T-helper 1 cell treated with Interleukin-12 subunit alpha and Interleukin-12 subunit beta and Interleukin-4 antibody, amounts not matched to agents 30 ng/mL and 1 ng/mL, for 36 hours (primary cell): ENCODE measurements around the gene HOXA4. TPM values are rescaled to one million over a fixed set of nuclear protein-coding genes. Genes with fewer than 3 reads are reported as not detected.

Experiments
- intact Hi-C: fragments of 100-400 bp; cut with micrococcal nuclease; formaldehyde crosslinking; loops from one replicate; pipeline ENCODE4 v1.15.1; 2024
- total RNA-seq: library from RNA; stranded (reverse); gene quantifications from 2 replicates; pipeline ENCODE4 v1.2.3, GENCODE V29; 2022

HOXA4 gene
- total RNA-seq, 1 donor from 2014 or later: 0.22 TPM

DNA sequence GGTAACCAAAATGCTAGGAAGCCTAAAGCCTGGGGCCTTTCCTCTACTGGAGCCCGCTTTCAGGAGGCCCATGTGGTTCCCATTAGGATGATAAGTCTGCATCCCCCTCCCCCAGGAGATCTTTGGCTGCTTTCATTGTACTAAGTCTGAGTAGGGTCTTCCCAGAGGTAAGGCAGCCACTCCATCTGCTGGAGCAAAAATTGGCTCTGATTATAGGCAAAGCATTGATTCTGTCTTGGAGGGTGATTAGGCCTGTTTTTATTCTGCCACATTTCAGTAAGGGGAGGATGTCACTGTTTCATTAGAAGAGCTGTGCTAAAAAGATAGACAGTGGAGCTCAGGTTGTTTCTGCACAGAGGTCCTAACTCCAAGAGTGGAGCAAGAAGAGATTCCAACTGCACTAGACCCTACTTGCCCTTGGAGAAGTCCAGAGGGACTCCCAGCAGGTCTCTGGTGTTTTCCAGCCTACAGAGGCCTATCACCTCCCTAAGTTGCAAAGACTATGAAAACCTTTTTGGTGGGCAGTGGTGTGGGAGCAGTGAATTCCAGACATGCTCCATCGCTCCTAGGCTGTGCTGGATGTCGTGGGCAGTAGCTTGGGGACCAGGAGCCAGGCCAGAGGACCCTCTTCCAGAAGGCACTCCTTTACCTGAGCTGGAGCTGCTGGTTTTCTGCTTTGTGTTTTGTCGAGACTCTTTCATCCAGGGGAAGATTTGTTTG, 20.9 kb downstream of the HOXA4 start:
- intact Hi-C loops: no loop called here

- intact Hi-C loops: no loop called here
These were observed 22.0 kb downstream of the HOXA4 start for GRCh38 chr7:27108390-27109127.

GRCh38 chr7:27107391-27108381, 22.9 kb downstream of the HOXA4 start:
- intact Hi-C loops: no loop called here

- intact Hi-C loops: no loop called here
These were observed 23.7 kb downstream of the HOXA4 start for GRCh38 chr7:27106901-27107240.

DNA sequence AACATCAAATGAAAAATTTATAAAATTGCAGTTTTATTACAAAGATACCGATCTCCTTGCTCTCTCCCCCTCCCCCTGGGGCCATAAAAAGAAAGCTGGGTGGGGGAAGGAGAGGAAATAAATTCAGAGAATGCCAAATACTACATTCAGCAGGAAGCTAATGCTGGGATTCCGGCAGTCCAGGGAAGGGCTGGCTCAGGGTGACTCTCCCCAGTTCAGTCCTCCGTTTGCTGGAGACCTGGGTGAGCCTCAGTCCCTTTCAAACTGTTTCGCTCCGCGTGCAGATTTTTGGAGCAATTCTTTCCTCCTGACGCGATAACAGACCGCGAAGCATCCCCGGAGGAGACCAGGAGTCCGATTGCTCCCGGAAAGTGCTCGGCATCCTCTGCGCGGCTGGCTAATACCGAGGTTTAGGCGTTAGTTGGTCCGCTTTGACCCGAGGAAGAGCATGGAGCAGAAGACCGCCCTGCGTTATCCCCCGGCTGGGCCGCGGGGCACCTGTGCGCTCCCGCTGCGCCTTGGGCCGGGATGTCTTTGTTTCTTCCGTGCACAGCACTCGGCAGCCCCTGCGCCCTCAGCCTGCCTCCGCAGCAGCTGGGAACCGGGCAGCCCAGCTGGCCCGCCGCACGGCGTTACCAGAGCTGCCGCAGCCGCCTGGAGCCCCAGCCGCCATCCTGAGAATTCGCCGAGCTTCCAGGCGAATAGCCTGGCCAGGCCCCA, 24.2 kb downstream of the HOXA4 start:
- intact Hi-C loops: no loop called here

- intact Hi-C loops: no loop called here
These were observed 25.1 kb downstream of the HOXA4 start for GRCh38 chr7:27105301-27106031.

DNA sequence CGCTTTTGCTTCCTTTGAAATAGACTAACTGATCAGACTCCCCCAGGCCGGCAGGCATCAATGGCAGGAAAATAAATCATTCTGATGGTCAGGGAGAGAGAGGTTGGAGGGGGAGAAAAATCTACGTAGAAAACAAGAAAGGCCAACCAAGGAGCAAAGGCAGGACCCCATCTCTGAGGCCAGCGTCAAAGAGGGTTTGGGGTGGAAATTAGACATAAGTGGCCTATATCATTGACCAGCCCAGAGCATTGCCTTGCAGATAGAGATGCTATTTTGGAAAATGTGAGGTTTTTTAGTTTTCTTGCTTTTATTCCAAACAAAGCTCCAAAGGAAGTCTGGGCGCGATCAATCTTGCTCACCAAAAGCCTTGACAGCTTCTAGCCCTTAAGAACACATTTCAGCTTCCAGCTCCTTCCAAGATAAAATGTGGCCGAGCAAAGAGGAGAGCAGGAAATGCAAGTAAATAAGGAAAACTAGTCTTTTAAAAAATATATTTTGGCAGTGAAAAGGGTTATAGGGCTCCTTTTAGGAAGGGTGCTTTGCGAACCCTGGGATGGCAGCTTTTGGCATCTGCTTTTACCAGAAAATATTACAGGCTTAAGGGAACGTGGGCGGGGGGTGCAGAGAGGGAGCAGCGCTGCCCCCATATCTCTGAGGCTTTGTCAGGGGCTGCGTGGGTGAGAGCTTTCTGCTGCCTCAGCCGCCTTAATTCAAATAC, 26.1 kb downstream of the HOXA4 start:
- intact Hi-C loops: no loop called here

DNA sequence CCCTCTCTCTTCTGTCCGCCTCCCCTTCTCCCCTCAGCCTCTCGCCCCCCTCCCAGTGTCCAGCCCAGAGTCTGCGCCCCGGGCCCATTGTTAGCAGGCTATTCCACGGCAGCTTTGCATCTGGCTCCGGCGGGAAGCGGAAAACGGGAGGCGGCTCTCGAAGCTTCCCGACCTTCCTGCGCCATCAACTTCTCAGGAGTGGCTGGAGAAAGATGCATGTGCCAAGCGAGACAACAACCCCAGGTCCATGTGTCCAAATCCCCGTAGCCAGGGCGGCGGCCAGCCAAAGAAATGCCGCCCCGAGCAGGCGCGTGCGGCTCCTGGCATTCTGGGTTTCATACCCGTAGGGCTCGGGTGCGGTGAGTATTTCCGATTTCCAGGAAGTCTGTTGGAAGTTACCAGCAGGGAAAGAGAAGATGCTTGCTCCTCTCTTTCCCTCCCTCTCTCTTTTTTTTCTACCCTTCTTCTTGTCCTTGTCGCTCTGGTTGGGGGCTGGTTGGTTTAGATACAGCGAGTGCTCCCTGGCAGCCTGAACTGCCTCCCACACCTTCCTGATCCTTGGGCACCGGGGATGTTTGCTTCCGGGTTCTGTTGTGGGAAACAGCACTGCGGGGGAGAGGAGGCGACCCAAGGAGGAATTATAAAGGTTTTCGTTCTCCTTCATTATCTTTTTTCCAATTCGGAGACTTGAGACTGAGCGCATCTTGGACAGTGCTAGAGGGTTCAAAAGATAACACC, 26.9 kb downstream of the HOXA4 start:
- intact Hi-C loops: no loop called here

GRCh38 chr7:27102581-27103442, 27.7 kb downstream of the HOXA4 start, which contains the start of gene HOXA2:
Gene HOXA2, minus strand, starts transcription at chr7:27102683. Its CDS starts 183 bp downstream, at chr7:27102500.
- intact Hi-C loops: no loop called here

DNA sequence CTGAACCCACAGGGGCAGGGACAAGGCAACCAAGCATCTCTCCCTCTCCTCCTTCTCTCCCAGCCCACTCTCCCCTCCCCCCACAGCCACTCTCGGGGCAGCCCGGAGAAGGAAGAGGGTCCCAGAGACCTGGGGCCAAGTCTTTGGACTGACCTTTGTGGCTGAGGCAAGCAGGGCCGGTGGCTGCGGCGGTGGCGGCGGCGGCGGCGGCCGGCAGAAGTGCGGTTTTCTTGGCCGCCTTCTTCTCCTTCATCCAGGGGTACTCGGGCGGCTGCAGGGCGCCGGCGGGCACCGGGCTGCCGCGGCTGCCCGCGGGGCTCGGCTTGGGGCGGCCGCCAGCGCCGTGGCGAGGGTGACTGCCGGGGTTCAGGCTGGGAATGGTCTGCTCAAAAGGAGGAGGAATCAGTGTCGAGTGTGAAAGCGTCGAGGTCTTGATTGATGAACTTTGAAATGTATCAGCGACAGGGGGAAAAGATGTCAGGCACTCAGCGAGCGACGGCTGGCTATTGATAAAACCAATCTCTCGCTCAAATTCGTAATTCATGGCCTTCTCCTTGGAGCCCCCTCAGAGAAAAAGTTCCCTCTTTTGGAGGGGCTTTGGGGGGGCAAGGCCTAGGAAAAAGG, 28.5 kb downstream of the HOXA4 start:
- intact Hi-C loops: no loop called here

DNA sequence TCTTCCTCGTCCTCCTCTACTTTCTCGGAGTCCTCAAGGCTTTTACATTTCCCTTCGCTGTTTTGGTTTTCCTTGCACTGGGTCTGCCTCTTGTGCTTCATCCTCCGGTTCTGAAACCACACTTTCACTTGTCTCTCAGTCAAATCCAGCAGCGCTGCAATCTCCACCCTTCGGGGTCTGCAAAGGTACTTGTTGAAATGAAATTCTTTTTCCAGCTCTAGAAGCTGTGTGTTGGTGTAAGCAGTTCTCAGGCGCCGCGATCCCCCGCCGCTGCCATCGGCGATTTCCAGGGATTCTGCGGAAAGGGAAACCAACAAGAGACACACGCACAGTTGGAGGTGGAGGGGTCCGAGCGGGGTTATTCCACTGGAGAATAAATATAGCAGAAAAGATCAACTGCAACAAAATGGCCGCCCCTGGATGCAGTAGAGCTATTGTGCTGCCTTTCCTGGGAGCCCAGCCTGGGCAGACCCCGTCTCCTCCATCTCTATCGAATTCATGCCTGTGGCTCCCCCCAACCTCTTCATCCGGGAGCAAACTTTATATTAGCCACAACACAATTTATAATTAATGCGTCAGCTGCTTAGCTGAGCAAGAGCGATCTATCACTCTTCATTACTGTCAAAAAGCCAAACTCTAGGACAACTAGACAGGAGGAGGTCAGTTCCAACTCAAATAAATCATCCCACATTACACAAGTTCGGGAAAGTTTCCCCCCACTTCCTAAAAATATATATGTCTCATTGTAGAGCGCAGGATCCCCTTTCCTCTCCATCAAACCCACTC, 29.2 kb downstream of the HOXA4 start:
- intact Hi-C loops: no loop called here

DNA sequence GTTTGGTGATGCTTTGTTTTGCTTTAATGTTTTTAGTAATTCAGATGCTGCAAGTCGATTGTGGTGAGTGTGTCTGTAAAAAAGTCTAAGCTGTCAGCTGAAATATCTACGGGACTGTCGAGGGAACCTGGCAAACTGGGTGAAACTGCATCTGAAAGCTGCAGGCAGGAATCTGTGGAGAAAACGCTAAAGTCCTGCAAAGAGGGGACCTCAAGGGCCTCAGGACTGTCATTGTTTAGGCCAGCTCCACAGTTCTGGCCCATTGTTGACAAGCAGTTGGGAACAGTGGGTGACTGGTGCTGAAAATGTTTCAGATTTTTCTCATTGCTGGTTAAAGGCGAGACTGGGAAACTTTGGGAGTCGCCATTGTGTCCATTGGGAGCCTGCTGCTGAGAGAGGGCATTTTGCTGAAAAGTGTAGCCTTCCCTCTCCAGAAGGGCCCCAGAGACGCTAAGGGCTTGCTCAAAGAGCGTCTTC, 29.8 kb downstream of the HOXA4 start:
- intact Hi-C loops: no loop called here

DNA sequence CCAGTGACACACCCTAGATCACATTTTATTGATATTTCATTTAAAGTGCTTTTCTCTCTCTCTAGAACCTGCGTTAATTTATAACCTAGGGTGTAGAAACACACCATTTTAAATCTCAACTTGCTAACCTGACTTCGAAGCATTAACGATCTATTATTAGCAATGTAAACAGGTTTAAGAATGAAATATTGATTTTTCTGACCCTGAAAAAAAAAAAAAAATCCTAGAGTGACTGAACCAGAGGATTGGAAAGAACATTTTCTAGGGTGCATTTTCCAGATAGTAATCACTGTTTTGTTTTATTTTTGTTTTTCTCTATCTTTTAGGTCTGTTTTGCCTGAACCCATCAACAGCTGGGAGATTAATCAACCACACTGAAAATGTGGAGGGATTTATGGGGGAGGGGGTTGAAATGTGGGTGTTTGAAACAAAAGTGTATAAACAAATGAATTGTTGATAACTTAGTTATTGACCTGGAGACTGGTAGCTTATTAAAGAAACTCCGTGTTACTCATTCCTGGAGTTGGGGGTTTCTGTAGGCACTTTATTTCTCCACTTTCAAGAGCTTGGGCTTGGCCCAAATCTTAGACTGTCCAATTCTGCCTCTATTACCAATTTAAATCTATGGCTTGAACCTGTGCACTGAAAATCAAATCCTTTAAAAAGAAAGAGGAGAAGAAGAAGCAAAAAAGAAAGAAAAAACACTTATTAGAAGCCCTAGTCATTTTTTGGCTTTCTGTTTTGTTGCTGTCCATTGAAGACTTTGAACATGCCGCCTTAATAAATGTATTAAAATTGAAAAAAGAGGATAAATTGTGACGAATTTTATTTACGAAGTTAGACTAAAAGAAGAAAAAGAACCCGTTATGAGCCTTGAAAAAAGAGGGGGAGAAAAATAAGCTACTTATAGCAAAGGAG, 30.8 kb downstream of the HOXA4 start:
- intact Hi-C loops: loop anchor here (5.0 kb wide), 1 partner anchor 143 kb away; the partner anchor contains the start of gene EVX1

DNA sequence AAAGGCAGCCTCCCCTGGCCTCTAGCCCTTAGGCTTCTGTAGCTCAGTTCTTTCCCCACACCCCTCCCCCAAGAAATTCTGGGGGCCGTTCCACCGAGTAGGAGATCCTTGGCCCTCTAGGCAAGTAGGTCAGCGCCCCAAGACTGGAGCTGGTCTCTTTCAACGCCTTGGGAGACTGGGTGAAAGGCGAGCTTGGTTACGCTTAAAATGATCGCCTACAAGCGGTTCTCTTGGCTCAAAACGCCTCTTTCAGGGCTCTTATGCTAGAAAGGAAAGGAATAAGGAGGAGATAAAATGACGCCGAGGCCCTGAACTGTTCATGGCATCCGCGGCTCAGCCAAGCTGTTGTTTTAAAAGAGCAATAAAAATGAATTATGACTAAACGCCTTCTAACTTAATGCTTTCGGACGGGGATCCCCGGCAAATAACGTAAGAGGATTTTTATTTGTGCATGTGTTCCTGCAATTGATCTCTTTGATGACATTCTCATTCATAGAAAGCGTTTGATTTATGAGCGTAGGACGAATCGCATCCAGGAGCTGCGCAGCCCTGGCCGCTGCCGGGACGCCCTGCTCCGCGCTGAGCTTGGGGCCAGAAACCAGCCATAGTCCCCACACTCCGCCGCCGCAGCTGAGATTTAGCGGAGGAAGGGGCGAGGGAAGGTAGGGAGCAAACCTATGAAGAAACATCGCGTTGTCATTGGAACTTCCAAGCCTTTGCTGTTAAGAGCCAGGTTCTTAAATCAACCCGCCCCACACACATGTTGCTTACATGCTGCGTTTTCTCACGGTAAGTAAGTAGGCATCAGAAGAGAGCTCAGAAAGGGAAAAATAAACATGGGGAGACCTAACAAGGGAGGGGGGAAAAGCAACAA, 31.7 kb downstream of the HOXA4 start:
- intact Hi-C loops: loop anchor here (5.0 kb wide), 1 partner anchor 143 kb away; the partner anchor contains the start of gene EVX1
